Subcutaneous abdominal adipose tissue (tissue), 5 donors: ENCODE data around the gene APBA1.

ENCODE experiments used
- H3K27ac ChIP-seq: one replicate; pipeline ENCODE4 v1.7.0; 2013; ENCODE audit warnings: low read depth, mild to moderate bottlenecking, inconsistent platforms, low read length, moderate library complexity
- H3K27me3 ChIP-seq, 5 donors: one replicate each; pipeline ENCODE4 v1.7.0; 2013; ENCODE audit warnings: low read length in 5 of 5, inconsistent platforms in 1 of 5; ENCODE audit not compliant: control insufficient read depth in 5 of 5, insufficient read depth in 4 of 5
- H3K36me3 ChIP-seq, 5 donors: one replicate each; pipeline ENCODE4 v1.7.0; 2013; ENCODE audit warnings: low read length in 5 of 5; ENCODE audit not compliant: control insufficient read depth in 5 of 5, insufficient read depth in 5 of 5
- H3K4me1 ChIP-seq, 5 donors: one replicate each; pipeline ENCODE4 v1.7.0; 2013; ENCODE audit warnings: low read length in 5 of 5, mild to moderate bottlenecking in 3 of 5, moderate library complexity in 1 of 5; ENCODE audit not compliant: control insufficient read depth in 5 of 5, insufficient read depth in 5 of 5
- H3K4me3 ChIP-seq, 5 donors: one replicate each; pipeline ENCODE4 v1.7.0; 2013; ENCODE audit warnings: low read length in 5 of 5, low read depth in 1 of 5
- H3K9ac ChIP-seq, 5 donors: one replicate each; pipeline ENCODE4 v1.7.0; 2013; ENCODE audit warnings: low read length in 5 of 5, mild to moderate bottlenecking in 4 of 5, moderate library complexity in 3 of 5
- H3K9me3 ChIP-seq, 5 donors: one replicate each; pipeline ENCODE4 v1.7.0; 2013; ENCODE audit warnings: low read length in 5 of 5; ENCODE audit not compliant: control insufficient read depth in 5 of 5
- donor health status: healthy.
- donor health status: healthy.
- donor health status: healthy.
- donor health status: healthy.
- donor health status: healthy.

APBA1 gene

GRCh38 chr9:69637817-69638200, 34.4 kb downstream of the APBA1 start:
- Histone ChIP-seq H3K4me3 (no peak overlapping the region), H3K27me3 (no peaks in the 10 kb centered on the region), H3K36me3 (no peaks in the 10 kb centered on the region), H3K9me3 (no peaks in the 10 kb centered on the region), H3K9ac (no peak overlapping the region), H3K4me1 (no peaks in the 10 kb centered on the region), H3K27ac (no peak overlapping the region)

GRCh38 chr9:69637193-69637816, 34.9 kb downstream of the APBA1 start:
- H3K4me1 ChIP-seq: no peaks in the 10 kb centered on the region
- H3K27ac ChIP-seq: no peak overlapping the region
- H3K9ac ChIP-seq: no peak overlapping the region
- H3K9me3 ChIP-seq: no peaks in the 10 kb centered on the region
- no peaks in the 10 kb centered on the region for H3K36me3 ChIP-seq
- no peaks in the 10 kb centered on the region for H3K27me3 ChIP-seq
- H3K4me3 ChIP-seq: no peak overlapping the region

- Histone ChIP-seq H3K9ac (no peak overlapping the region), H3K36me3 (no peaks in the 10 kb centered on the region), H3K9me3 (no peaks in the 10 kb centered on the region)
Observed at GRCh38 chr9:69633716-69634115, 38.5 kb downstream of the APBA1 start.

GRCh38 chr9:69632768-69633167, 39.4 kb downstream of the APBA1 start:
- no peak overlapping the region for H3K9ac ChIP-seq
- H3K9me3 ChIP-seq: no peaks in the 10 kb centered on the region
- H3K27ac ChIP-seq: no peak overlapping the region
- H3K4me1 ChIP-seq: no peaks in the 10 kb centered on the region
- no peak overlapping the region for H3K4me3 ChIP-seq
- H3K36me3 ChIP-seq: no peaks in the 10 kb centered on the region
- no peaks in the 10 kb centered on the region for H3K27me3 ChIP-seq

More at GRCh38 chr9:69633716-69634115, 38.5 kb downstream of the APBA1 start:
- Histone ChIP-seq H3K27ac (no peak overlapping the region), H3K4me3 (no peak overlapping the region), H3K27me3 (no peaks in the 10 kb centered on the region), H3K4me1 (no peaks in the 10 kb centered on the region)

- Histone ChIP-seq H3K9me3 (no peaks in the 10 kb centered on the region), H3K4me3 (no peak overlapping the region)
Observed at GRCh38 chr9:69627281-69627680, 44.9 kb downstream of the APBA1 start.

GRCh38 chr9:69623276-69623675, 48.9 kb downstream of the APBA1 start:
- no peaks in the 10 kb centered on the region for H3K36me3 ChIP-seq
- H3K27ac ChIP-seq: no peak overlapping the region
- H3K4me3 ChIP-seq: no peak overlapping the region
- no peaks in the 10 kb centered on the region for H3K27me3 ChIP-seq
- H3K9ac ChIP-seq: no peak overlapping the region
- no peaks in the 10 kb centered on the region for H3K9me3 ChIP-seq
- H3K4me1 ChIP-seq: no peaks in the 10 kb centered on the region

More at GRCh38 chr9:69627281-69627680, 44.9 kb downstream of the APBA1 start:
- Histone ChIP-seq H3K36me3 (no peaks in the 10 kb centered on the region), H3K27ac (no peak overlapping the region), H3K4me1 (no peaks in the 10 kb centered on the region), H3K9ac (no peak overlapping the region), H3K27me3 (no peaks in the 10 kb centered on the region)

- no peak overlapping the region for H3K4me3 ChIP-seq
Observed at GRCh38 chr9:69622676-69623075, 49.5 kb downstream of the APBA1 start.

GRCh38 chr9:69621730-69622460, 50.3 kb downstream of the APBA1 start:
- Histone ChIP-seq H3K4me1 (no peaks in the 10 kb centered on the region), H3K4me3 (no peak overlapping the region), H3K9ac (no peak overlapping the region), H3K36me3 (no peaks in the 10 kb centered on the region), H3K27me3 (no peaks in the 10 kb centered on the region), H3K27ac (no peak overlapping the region), H3K9me3 (no peaks in the 10 kb centered on the region)

More at GRCh38 chr9:69622676-69623075, 49.5 kb downstream of the APBA1 start:
- no peaks in the 10 kb centered on the region for H3K9me3 ChIP-seq
- H3K4me1 ChIP-seq: no peaks in the 10 kb centered on the region
- H3K36me3 ChIP-seq: no peaks in the 10 kb centered on the region
- H3K9ac ChIP-seq: no peak overlapping the region
- no peaks in the 10 kb centered on the region for H3K27me3 ChIP-seq
- H3K27ac ChIP-seq: no peak overlapping the region

- H3K36me3 ChIP-seq: no peaks in the 10 kb centered on the region
- no peak overlapping the region for H3K4me3 ChIP-seq
- no peaks in the 10 kb centered on the region for H3K4me1 ChIP-seq
- H3K9ac ChIP-seq: no peak overlapping the region
- no peak overlapping the region for H3K27ac ChIP-seq
- no peaks in the 10 kb centered on the region for H3K9me3 ChIP-seq
- H3K27me3 ChIP-seq: no peaks in the 10 kb centered on the region
Observed at GRCh38 chr9:69620731-69621130, 51.4 kb downstream of the APBA1 start.

GRCh38 chr9:69619233-69619632, 52.9 kb downstream of the APBA1 start:
- no peaks in the 10 kb centered on the region for H3K36me3 ChIP-seq
- no peak overlapping the region for H3K4me3 ChIP-seq
- H3K27ac ChIP-seq: no peak overlapping the region
- H3K27me3 ChIP-seq: no peaks in the 10 kb centered on the region
- H3K9me3 ChIP-seq: no peaks in the 10 kb centered on the region
- H3K4me1 ChIP-seq: no peaks in the 10 kb centered on the region
- H3K9ac ChIP-seq: no peak overlapping the region
